ENCODE results near the gene KCNIP4. TPM values are rescaled to one million over a fixed set of nuclear protein-coding genes. Genes with fewer than 3 reads are reported as not detected.

KCNIP4 gene
- total and polyA plus RNA-seq, 2 donors (not counting 3 experiments of a cell fraction or from before 2014, with no cell fraction given) = not detected

GRCh38 chr4:21765810-21766407 is 182.7 kb downstream of the KCNIP4 start:
- ChIA-PET CTCF (interaction anchor here (0.5 to 7.7 kb wide), 34 partner anchors 9 to 992 kb away, joined by 3 to 403 read pairs (median 4); no protein-coding TSS in a partner anchor), POLR2A (no interaction called here)
- peaks cover 12% of the 10 kb centered on the region for H3K4me1 ChIP-seq (ENCODE audit: control insufficient read depth, extremely low read depth, insufficient read depth, low read length)
- H3K4me2 ChIP-seq (ENCODE audit: insufficient read depth, low read length) = no peak overlapping the region
- BruUV-seq (replicated peaks) = no TSS peak
- H3K4me3 ChIP-seq (replicated peaks in 1 of 3; ENCODE audit: insufficient read depth in 1 of 3, low read depth in 1 of 3, low read length in 3 of 3) = no peak overlapping the region
- dilution Hi-C loops (cut with MboI; ENCODE audit: extremely low pct_ligation_motif_present, low sequenced_read_pairs) = loop anchor here (25.0 kb wide), 1 partner anchor 229 kb away; no protein-coding TSS in a partner anchor
- no peaks in the 10 kb centered on the region for H3K9me3 ChIP-seq (replicated peaks; ENCODE audit: control insufficient read depth, insufficient read depth, low read length)
- H3K36me3 ChIP-seq (ENCODE audit: control insufficient read depth in 2 of 2, extremely low read depth in 1 of 2, insufficient read depth in 2 of 2, low read length in 2 of 2) = no peaks in the 10 kb centered on the region
- H3K9ac ChIP-seq (replicated peaks; ENCODE audit: extremely low read depth, insufficient read depth, low read length) = no peak overlapping the region
- no peaks in the 10 kb centered on the region for H3K9me1 ChIP-seq (replicated peaks; ENCODE audit: control insufficient read depth, extremely low read depth, insufficient read depth, low read length)
- DNase-seq (ENCODE audit: low read depth, low spot score) (peak; percentile 75), FAIRE-seq (peak; percentile 87)
- no peaks in the 10 kb centered on the region for H4K20me1 ChIP-seq (replicated peaks; ENCODE audit: control insufficient read depth, extremely low read depth, insufficient read depth, low read length)
- H3K27ac ChIP-seq (ENCODE audit: insufficient read depth, low read depth, low read length) = no peak overlapping the region
- H2AFZ ChIP-seq (ENCODE audit: low read depth, low read length) = no peak overlapping the region
- intact Hi-C loops (cut with micrococcal nuclease) = loop anchor here (5.0 kb wide), 1 partner anchor 1079 kb away; no protein-coding TSS in a partner anchor
- peaks cover 33 to 50% of the 10 kb centered on the region in 2 experiments for H3K27me3 ChIP-seq (ENCODE audit: control insufficient read depth in 2 of 2, insufficient read depth in 2 of 2, low read length in 2 of 2)
- TF ChIP-seq CTCF (IDR thresholded peaks at IDR 0.05; ENCODE audit: extremely low read depth in 1 of 2, insufficient read depth in 1 of 2, low read depth in 1 of 2, low read length in 2 of 2) = peak; percentile 74 to 78
- TF ChIP-seq MYC (IDR thresholded peaks at IDR 0.05; ENCODE audit: low read depth, low read length) = no peak
- no peaks in the 10 kb centered on the region for H3K79me2 ChIP-seq (ENCODE audit: control insufficient read depth, insufficient read depth, low read length)

GRCh38 chr4:21763855-21764254 is 184.7 kb downstream of the KCNIP4 start:
- no peak for TF ChIP-seq JUN (IDR thresholded peaks at IDR 0.05; ENCODE audit: borderline replicate concordance, insufficient read depth, insufficient read length, low read depth)
- TF ChIP-seq CTCF (IDR thresholded peaks at IDR 0.05; ENCODE audit: extremely low read depth in 1 of 2, insufficient read depth in 1 of 2, low read depth in 1 of 2, low read length in 2 of 2) = no peak
- TF ChIP-seq MAX (IDR thresholded peaks at IDR 0.05; ENCODE audit: insufficient read depth, insufficient read length) = no peak
- no peak for TF ChIP-seq GATA2 (IDR thresholded peaks at IDR 0.05; ENCODE audit: insufficient read depth, insufficient read length, low read depth, low read length)
- TF ChIP-seq FOS (IDR thresholded peaks at IDR 0.05; ENCODE audit: borderline replicate concordance, insufficient read depth, low read length) = no peak
- TF ChIP-seq POLR2AphosphoS5 (IDR thresholded peaks at IDR 0.05; ENCODE audit: insufficient read depth, low read depth, low read length) = no peak
- TF ChIP-seq EZH2 (IDR thresholded peaks at IDR 0.05; ENCODE audit: borderline replicate concordance, low read depth, low read length, severe bottlenecking) = no peak
- no peak for TF ChIP-seq MYC (IDR thresholded peaks at IDR 0.05; ENCODE audit: low read depth, low read length)
- no peak for TF ChIP-seq POLR2A (IDR thresholded peaks at IDR 0.05; ENCODE audit: low read depth, low read length)
- Histone ChIP-seq H2AFZ (ENCODE audit: low read depth, low read length) (no peak overlapping the region), H3K9ac (replicated peaks; ENCODE audit: extremely low read depth, insufficient read depth, low read length) (no peak overlapping the region), H3K36me3 (ENCODE audit: control insufficient read depth in 2 of 2, extremely low read depth in 1 of 2, insufficient read depth in 2 of 2, low read length in 2 of 2) (no peaks in the 10 kb centered on the region), H3K4me3 (replicated peaks in 1 of 3; ENCODE audit: insufficient read depth in 1 of 3, low read depth in 1 of 3, low read length in 3 of 3) (no peak overlapping the region), H3K27ac (ENCODE audit: insufficient read depth, low read depth, low read length) (no peak overlapping the region), H3K27me3 (ENCODE audit: control insufficient read depth in 2 of 2, insufficient read depth in 2 of 2, low read length in 2 of 2) (peaks cover 35 to 53% of the 10 kb centered on the region in 2 experiments), H3K4me1 (ENCODE audit: control insufficient read depth, extremely low read depth, insufficient read depth, low read length) (peaks cover 4% of the 10 kb centered on the region), H3K9me3 (replicated peaks; ENCODE audit: control insufficient read depth, insufficient read depth, low read length) (no peaks in the 10 kb centered on the region), H3K9me1 (replicated peaks; ENCODE audit: control insufficient read depth, extremely low read depth, insufficient read depth, low read length) (no peaks in the 10 kb centered on the region), H4K20me1 (replicated peaks; ENCODE audit: control insufficient read depth, extremely low read depth, insufficient read depth, low read length) (no peaks in the 10 kb centered on the region), H3K4me2 (ENCODE audit: insufficient read depth, low read length) (no peak overlapping the region), H3K79me2 (ENCODE audit: control insufficient read depth, insufficient read depth, low read length) (no peaks in the 10 kb centered on the region)
- FAIRE-seq (no peak), DNase-seq (ENCODE audit: low read depth, low spot score) (no peak)
- POLR2A ChIA-PET = no interaction called here
- no TSS peak for BruUV-seq (replicated peaks)
- CTCF ChIA-PET = interaction anchor here (0.8 to 7.7 kb wide), 2 partner anchors 230 to 252 kb away, joined by 3 to 403 read pairs; no protein-coding TSS in a partner anchor
- dilution Hi-C loops (cut with MboI; ENCODE audit: extremely low pct_ligation_motif_present, low sequenced_read_pairs) = loop anchor here (25.0 kb wide), 1 partner anchor 227 kb away; no protein-coding TSS in a partner anchor
- intact Hi-C loops (cut with micrococcal nuclease) = no loop called here

Data from endothelial cell of umbilical vein (primary cell).